MCF 10A (cell line): ENCODE results near the gene INPP4A. TPM values are rescaled to one million over a fixed set of nuclear protein-coding genes. Genes with fewer than 3 reads are reported as not detected.

Experiments
- BruUV-seq: library from RNA; stranded (reverse); fragments of 400-500 nt; replicated peaks from 2 replicates; lab custom pipeline; 2021; lab: Mats Ljungman, UMichigan
- CTCF ChIA-PET: fragments of 300-600 bp; sonication (Branson Sonifier 250); formaldehyde crosslinking; extraction: SDS; loops from one replicate; lab custom pipeline; 2021; ENCODE audit warnings: antibody characterized with exemption, inconsistent platforms; lab: Yijun Ruan, JAX
- POLR2A ChIA-PET: fragments of 300-600, 350-650 bp; sonication (Branson Sonifier 250); formaldehyde crosslinking; extraction: SDS; loops from one replicate; lab custom pipeline; 2020; ENCODE audit warnings: antibody characterized with exemption, inconsistent platforms; lab: Yijun Ruan, JAX
- DNase-seq: peaks from one replicate; pipeline ENCODE4 v3.0.0-alpha.2; 2018; ENCODE audit not compliant: unreplicated experiment
- H3K27ac Mint-ChIP-seq: one replicate; pipeline ENCODE4 v1.8.0; 2022; ENCODE audit warnings: mild to moderate bottlenecking, low read depth, mixed read lengths; ENCODE audit not compliant: unreplicated experiment
- H3K27me3 Mint-ChIP-seq: one replicate; pipeline ENCODE4 v1.8.0; 2022; ENCODE audit warnings: mixed read lengths; ENCODE audit not compliant: insufficient read depth, unreplicated experiment
- H3K36me3 Mint-ChIP-seq: one replicate; pipeline ENCODE4 v1.8.0; 2022; ENCODE audit warnings: mild to moderate bottlenecking, moderate library complexity, mixed read lengths; ENCODE audit not compliant: insufficient read depth, unreplicated experiment
- H3K4me1 Mint-ChIP-seq: one replicate; pipeline ENCODE4 v1.8.0; 2022; ENCODE audit warnings: mixed read lengths; ENCODE audit not compliant: insufficient read depth, unreplicated experiment
- H3K4me3 Mint-ChIP-seq: one replicate; pipeline ENCODE4 v1.8.0; 2022; ENCODE audit warnings: mild to moderate bottlenecking, moderate library complexity, mixed read lengths; ENCODE audit not compliant: unreplicated experiment
- H3K9me3 Mint-ChIP-seq: one replicate; pipeline ENCODE4 v1.8.0; 2022; ENCODE audit warnings: mixed read lengths; ENCODE audit not compliant: unreplicated experiment
- CTCF ChIP-seq: fragments of 200-600 bp; IDR thresholded peaks from one replicate; pipeline ENCODE4 v1.8.0; 2022; ENCODE audit warnings: antibody characterized with exemption, mild to moderate bottlenecking; ENCODE audit not compliant: unreplicated experiment
- intact Hi-C: fragments of 100-400 bp; cut with micrococcal nuclease; formaldehyde crosslinking; loops from 2 replicates; pipeline ENCODE4 v1.14.1; 2022
- total RNA-seq: library from RNA; stranded (reverse); gene quantifications from 2 replicates; pipeline ENCODE4 v1.2.3, GENCODE V29; 2022

Gene INPP4A
- total RNA-seq, 1 experiment from 2014 or later = 21.5 TPM

- TF ChIP-seq CTCF = no peak
- H3K9me3 Mint-ChIP-seq = no peaks in the 10 kb centered on the region
- H3K4me1 Mint-ChIP-seq = peaks cover 19% of the 10 kb centered on the region
- ChIA-PET POLR2A (no interaction called here), CTCF (no interaction called here)
- intact Hi-C loops = no loop called here
- no peak overlapping the region for H3K27ac Mint-ChIP-seq
- no TSS peak for BruUV-seq
- no peak for DNase-seq
- no peaks in the 10 kb centered on the region for H3K27me3 Mint-ChIP-seq
- H3K36me3 Mint-ChIP-seq = no peaks in the 10 kb centered on the region
- H3K4me3 Mint-ChIP-seq = no peak overlapping the region
Measured at GRCh38 chr2:98460573-98461497, 16.2 kb downstream of the INPP4A start.

GRCh38 chr2:98461498-98462049, 16.9 kb downstream of the INPP4A start:
- Mint-ChIP-seq H3K27me3 (no peaks in the 10 kb centered on the region), H3K9me3 (no peaks in the 10 kb centered on the region), H3K27ac (no peak overlapping the region), H3K36me3 (no peaks in the 10 kb centered on the region), H3K4me1 (peaks cover 20% of the 10 kb centered on the region), H3K4me3 (no peak overlapping the region)
- CTCF ChIA-PET = interaction anchor here (0.7 kb wide), 1 partner anchor 18 kb away, joined by 3 read pairs; no protein-coding TSS in a partner anchor
- POLR2A ChIA-PET = no interaction called here
- DNase-seq = no peak
- intact Hi-C loops = no loop called here
- no peak for TF ChIP-seq CTCF
- no TSS peak for BruUV-seq

GRCh38 chr2:98463081-98463481, 18.4 kb downstream of the INPP4A start:
- no TSS peak for BruUV-seq
- no peak for DNase-seq
- H3K9me3 Mint-ChIP-seq = no peaks in the 10 kb centered on the region
- no peaks in the 10 kb centered on the region for H3K36me3 Mint-ChIP-seq
- H3K4me1 Mint-ChIP-seq = peaks cover 17% of the 10 kb centered on the region
- no peak overlapping the region for H3K27ac Mint-ChIP-seq
- ChIA-PET CTCF (interaction anchor here (1.2 kb wide), 1 partner anchor 12 kb away, joined by 3 read pairs; no protein-coding TSS in a partner anchor), POLR2A (no interaction called here)
- no peak for TF ChIP-seq CTCF
- H3K4me3 Mint-ChIP-seq = no peak overlapping the region
- intact Hi-C loops = no loop called here
- no peaks in the 10 kb centered on the region for H3K27me3 Mint-ChIP-seq

GRCh38 chr2:98463551-98463971, 18.9 kb downstream of the INPP4A start:
- no peak overlapping the region for H3K4me3 Mint-ChIP-seq
- POLR2A ChIA-PET = no interaction called here
- no peaks in the 10 kb centered on the region for H3K36me3 Mint-ChIP-seq
- CTCF ChIA-PET = interaction anchor here (0.5 to 1.3 kb wide), 2 partner anchors 11 to 17 kb away, joined by 3 to 4 read pairs; no protein-coding TSS in a partner anchor
- BruUV-seq = no TSS peak
- H3K27ac Mint-ChIP-seq = no peak overlapping the region
- TF ChIP-seq CTCF = no peak
- no peaks in the 10 kb centered on the region for H3K27me3 Mint-ChIP-seq
- intact Hi-C loops = no loop called here
- no peaks in the 10 kb centered on the region for H3K9me3 Mint-ChIP-seq
- DNase-seq = no peak
- peaks cover 17% of the 10 kb centered on the region for H3K4me1 Mint-ChIP-seq
